ENCODE results near the gene ERGIC1. TPM values are rescaled to one million over a fixed set of nuclear protein-coding genes. Genes with fewer than 3 reads are reported as not detected.
A peak's percentile ranks its signal among the peaks of the same experiment; 100 is the strongest.

The ERGIC1 gene
- total RNA-seq, 2 donors from 2014 or later = 34.0 to 35.7 TPM

- H3K4me1 Mint-ChIP-seq = no peaks in the 10 kb centered on the region
- no peaks in the 10 kb centered on the region for H3K9me3 Mint-ChIP-seq
- H3K27ac Mint-ChIP-seq = no peak overlapping the region
- H3K4me3 Mint-ChIP-seq = no peak overlapping the region
- H3K36me3 Mint-ChIP-seq (ENCODE audit: low read depth) = peaks cover 16% of the 10 kb centered on the region
- H3K27me3 Mint-ChIP-seq = no peaks in the 10 kb centered on the region
- ATAC-seq (replicated peaks) = no peak
These were observed 86.4 kb downstream of the ERGIC1 start for GRCh38 chr5:172920447-172920849.

GRCh38 chr5:172920995-172921394, 86.9 kb downstream of the ERGIC1 start:
- peaks cover 10% of the 10 kb centered on the region for H3K36me3 Mint-ChIP-seq (ENCODE audit: low read depth)

GRCh38 chr5:172921906-172922305, 87.9 kb downstream of the ERGIC1 start:
- Mint-ChIP-seq H3K4me3 (no peak overlapping the region), H3K27me3 (no peaks in the 10 kb centered on the region), H3K9me3 (no peaks in the 10 kb centered on the region), H3K4me1 (no peaks in the 10 kb centered on the region), H3K36me3 (ENCODE audit: low read depth) (peaks cover 6% of the 10 kb centered on the region), H3K27ac (peak overlapping the region; percentile 18)
- no peak for ATAC-seq (replicated peaks)

More at GRCh38 chr5:172920995-172921394, 86.9 kb downstream of the ERGIC1 start:
- H3K4me3 Mint-ChIP-seq = no peak overlapping the region
- no peak for ATAC-seq (replicated peaks)
- H3K4me1 Mint-ChIP-seq = no peaks in the 10 kb centered on the region
- no peaks in the 10 kb centered on the region for H3K9me3 Mint-ChIP-seq
- H3K27ac Mint-ChIP-seq = no peak overlapping the region
- H3K27me3 Mint-ChIP-seq = no peaks in the 10 kb centered on the region

- no peaks in the 10 kb centered on the region for H3K9me3 Mint-ChIP-seq
- H3K4me1 Mint-ChIP-seq = no peaks in the 10 kb centered on the region
These were observed 89.5 kb downstream of the ERGIC1 start for GRCh38 chr5:172923539-172923938.

GRCh38 chr5:172925336-172925948, 91.4 kb downstream of the ERGIC1 start:
- Mint-ChIP-seq H3K36me3 (ENCODE audit: low read depth) (peaks cover 8% of the 10 kb centered on the region), H3K27ac (no peak overlapping the region), H3K4me1 (no peaks in the 10 kb centered on the region), H3K9me3 (no peaks in the 10 kb centered on the region), H3K27me3 (no peaks in the 10 kb centered on the region), H3K4me3 (no peak overlapping the region)
- ATAC-seq (replicated peaks) = no peak

More at GRCh38 chr5:172923539-172923938, 89.5 kb downstream of the ERGIC1 start:
- H3K27me3 Mint-ChIP-seq = no peaks in the 10 kb centered on the region
- no peak overlapping the region for H3K27ac Mint-ChIP-seq
- no peak overlapping the region for H3K4me3 Mint-ChIP-seq
- ATAC-seq (replicated peaks) = no peak
- peaks cover 8% of the 10 kb centered on the region for H3K36me3 Mint-ChIP-seq (ENCODE audit: low read depth)

- H3K4me1 Mint-ChIP-seq = no peaks in the 10 kb centered on the region
- no peak overlapping the region for H3K4me3 Mint-ChIP-seq
- H3K9me3 Mint-ChIP-seq = no peaks in the 10 kb centered on the region
- no peaks in the 10 kb centered on the region for H3K27me3 Mint-ChIP-seq
- peaks cover 8% of the 10 kb centered on the region for H3K36me3 Mint-ChIP-seq (ENCODE audit: low read depth)
- no peak overlapping the region for H3K27ac Mint-ChIP-seq
- no peak for ATAC-seq (replicated peaks)
These were observed 92.0 kb downstream of the ERGIC1 start for GRCh38 chr5:172926008-172926523.

GRCh38 chr5:172926796-172927195, 92.7 kb downstream of the ERGIC1 start:
- Mint-ChIP-seq H3K36me3 (ENCODE audit: low read depth) (peaks cover 8% of the 10 kb centered on the region), H3K27me3 (no peaks in the 10 kb centered on the region), H3K9me3 (no peaks in the 10 kb centered on the region), H3K4me3 (no peak overlapping the region), H3K4me1 (no peaks in the 10 kb centered on the region), H3K27ac (no peak overlapping the region)
- no peak for ATAC-seq (replicated peaks)

- Mint-ChIP-seq H3K4me3 (no peak overlapping the region), H3K36me3 (ENCODE audit: low read depth) (peaks cover 8% of the 10 kb centered on the region), H3K4me1 (no peaks in the 10 kb centered on the region), H3K27me3 (no peaks in the 10 kb centered on the region), H3K9me3 (no peaks in the 10 kb centered on the region), H3K27ac (peak overlapping the region; percentile 23)
- ATAC-seq (replicated peaks) = no peak
These were observed 95.4 kb downstream of the ERGIC1 start for GRCh38 chr5:172929371-172929838.

GRCh38 chr5:172931001-172931536, 97.0 kb downstream of the ERGIC1 start:
- peaks cover 15% of the 10 kb centered on the region for H3K36me3 Mint-ChIP-seq (ENCODE audit: low read depth)
- H3K4me1 Mint-ChIP-seq = no peaks in the 10 kb centered on the region
- H3K9me3 Mint-ChIP-seq = no peaks in the 10 kb centered on the region
- H3K4me3 Mint-ChIP-seq = no peak overlapping the region
- ATAC-seq (replicated peaks) = no peak
- H3K27ac Mint-ChIP-seq = no peak overlapping the region
- H3K27me3 Mint-ChIP-seq = no peaks in the 10 kb centered on the region

GRCh38 chr5:172932313-172933017, 98.4 kb downstream of the ERGIC1 start:
- Mint-ChIP-seq H3K4me1 (no peaks in the 10 kb centered on the region), H3K4me3 (no peak overlapping the region), H3K36me3 (ENCODE audit: low read depth) (peaks cover 25% of the 10 kb centered on the region), H3K9me3 (no peaks in the 10 kb centered on the region), H3K27me3 (no peaks in the 10 kb centered on the region), H3K27ac (peak overlapping the region; percentile 38)
- ATAC-seq (replicated peaks) = peak; percentile 91

GRCh38 chr5:172933238-172933637, 99.2 kb downstream of the ERGIC1 start:
- no peak for ATAC-seq (replicated peaks)
- Mint-ChIP-seq H3K4me3 (no peak overlapping the region), H3K9me3 (no peaks in the 10 kb centered on the region), H3K36me3 (ENCODE audit: low read depth) (peaks cover 19% of the 10 kb centered on the region), H3K27me3 (no peaks in the 10 kb centered on the region), H3K4me1 (no peaks in the 10 kb centered on the region), H3K27ac (no peak overlapping the region)

GRCh38 chr5:172935096-172935495, 101.0 kb downstream of the ERGIC1 start:
- Mint-ChIP-seq H3K4me1 (no peaks in the 10 kb centered on the region), H3K4me3 (no peak overlapping the region), H3K36me3 (ENCODE audit: low read depth) (peaks cover 19% of the 10 kb centered on the region), H3K27ac (no peak overlapping the region), H3K9me3 (no peaks in the 10 kb centered on the region), H3K27me3 (no peaks in the 10 kb centered on the region)
- no peak for ATAC-seq (replicated peaks)

- H3K36me3 Mint-ChIP-seq (ENCODE audit: low read depth) = peaks cover 19% of the 10 kb centered on the region
- ATAC-seq (replicated peaks) = no peak
- H3K27ac Mint-ChIP-seq = peak overlapping the region; percentile 32
- no peaks in the 10 kb centered on the region for H3K27me3 Mint-ChIP-seq
- H3K9me3 Mint-ChIP-seq = no peaks in the 10 kb centered on the region
- no peaks in the 10 kb centered on the region for H3K4me1 Mint-ChIP-seq
- H3K4me3 Mint-ChIP-seq = no peak overlapping the region
These were observed 102.3 kb downstream of the ERGIC1 start for GRCh38 chr5:172936401-172936800.

- ATAC-seq (replicated peaks) = no peak
- Mint-ChIP-seq H3K27ac (no peak overlapping the region), H3K9me3 (no peaks in the 10 kb centered on the region), H3K4me3 (no peak overlapping the region), H3K4me1 (no peaks in the 10 kb centered on the region), H3K36me3 (ENCODE audit: low read depth) (peaks cover 19% of the 10 kb centered on the region), H3K27me3 (no peaks in the 10 kb centered on the region)
These were observed 105.0 kb downstream of the ERGIC1 start for GRCh38 chr5:172939071-172939470.
